ELF-1 (cell line): Measurements from ENCODE around the gene TMEM178B.
"Not testable (repeated sequence)": the region's sequence is repeated elsewhere in the genome, so short reads cannot be mapped to it uniquely, and the experiment has no call there.

ENCODE experiments used
- DNase-seq: peaks from one replicate; pipeline ENCODE4 v3.0.0-alpha.2; 2016; ENCODE audit warnings: low read depth, low spot score

The TMEM178B gene

GRCh38 chr7:141074162-141074991 lies 513 bp downstream of the TMEM178B start:
- peak; percentile 59 for DNase-seq

- no peak for DNase-seq
Measured at GRCh38 chr7:141074997-141075396, 1.1 kb downstream of the TMEM178B start.

GRCh38 chr7:141076377-141076776 lies 2.5 kb downstream of the TMEM178B start:
- DNase-seq: peak; percentile 23

- no peak for DNase-seq
Measured at GRCh38 chr7:141079219-141079618, 5.4 kb downstream of the TMEM178B start.

GRCh38 chr7:141089490-141089889 lies 15.6 kb downstream of the TMEM178B start:
- DNase-seq: not testable (repeated sequence)

- no peak for DNase-seq
Measured at GRCh38 chr7:141094336-141095070, 20.6 kb downstream of the TMEM178B start.

- DNase-seq: no peak
Measured at GRCh38 chr7:141097430-141097829, 23.6 kb downstream of the TMEM178B start.

- DNase-seq: no peak
Measured at GRCh38 chr7:141102436-141102835, 28.6 kb downstream of the TMEM178B start.

- DNase-seq: no peak
Measured at GRCh38 chr7:141103847-141104429, 30.1 kb downstream of the TMEM178B start.

- DNase-seq: no peak
Measured at GRCh38 chr7:141113131-141113530, 39.3 kb downstream of the TMEM178B start.

- DNase-seq: peak; percentile 7
Measured at GRCh38 chr7:141114029-141114664, 40.3 kb downstream of the TMEM178B start.

- no peak for DNase-seq
Measured at GRCh38 chr7:141115965-141116364, 42.1 kb downstream of the TMEM178B start.

- DNase-seq: not testable (repeated sequence)
Measured at GRCh38 chr7:141116661-141117060, 42.8 kb downstream of the TMEM178B start.

GRCh38 chr7:141118767-141119166 lies 44.9 kb downstream of the TMEM178B start:
- DNase-seq: no peak

GRCh38 chr7:141119187-141119586 lies 45.3 kb downstream of the TMEM178B start:
- DNase-seq: no peak

- DNase-seq: no peak
Measured at GRCh38 chr7:141122736-141123135, 48.9 kb downstream of the TMEM178B start.

- no peak for DNase-seq
Measured at GRCh38 chr7:141123522-141123921, 49.7 kb downstream of the TMEM178B start.

- DNase-seq: no peak
Measured at GRCh38 chr7:141126107-141126506, 52.2 kb downstream of the TMEM178B start.

GRCh38 chr7:141128506-141128905 lies 54.6 kb downstream of the TMEM178B start:
- DNase-seq: no peak

GRCh38 chr7:141128931-141129330 lies 55.1 kb downstream of the TMEM178B start:
- DNase-seq: no peak

GRCh38 chr7:141132671-141133070 lies 58.8 kb downstream of the TMEM178B start:
- DNase-seq: no peak

GRCh38 chr7:141133646-141134045 lies 59.8 kb downstream of the TMEM178B start:
- no peak for DNase-seq
